ENCODE results near the gene SAAL1.

The SAAL1 gene

DNA sequence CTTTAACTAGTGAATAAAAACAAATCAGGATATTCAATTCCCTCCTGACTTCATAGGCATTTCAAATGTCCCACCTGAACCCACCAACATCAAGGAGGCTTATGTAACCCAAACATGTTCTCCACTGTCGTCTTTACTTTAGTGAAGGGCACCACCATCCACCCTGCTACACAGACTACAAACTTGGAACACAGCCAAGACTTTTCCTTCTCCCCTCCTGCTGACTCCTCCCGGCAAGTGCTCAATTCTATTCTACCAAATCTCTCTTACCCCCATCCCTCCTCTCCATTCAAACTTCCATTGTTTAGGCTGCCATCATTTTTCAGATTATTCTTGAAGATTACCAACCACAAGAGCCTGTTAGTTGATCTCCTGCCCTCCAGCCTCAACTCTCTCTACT, 24.3 kb downstream of the SAAL1 start:
- no peak for DNase-seq (ENCODE audit: low read depth in 3 of 3)

GRCh38 chr11:18080451-18080850, 25.4 kb downstream of the SAAL1 start:
- no peak for DNase-seq (ENCODE audit: low read depth in 3 of 3)

DNA sequence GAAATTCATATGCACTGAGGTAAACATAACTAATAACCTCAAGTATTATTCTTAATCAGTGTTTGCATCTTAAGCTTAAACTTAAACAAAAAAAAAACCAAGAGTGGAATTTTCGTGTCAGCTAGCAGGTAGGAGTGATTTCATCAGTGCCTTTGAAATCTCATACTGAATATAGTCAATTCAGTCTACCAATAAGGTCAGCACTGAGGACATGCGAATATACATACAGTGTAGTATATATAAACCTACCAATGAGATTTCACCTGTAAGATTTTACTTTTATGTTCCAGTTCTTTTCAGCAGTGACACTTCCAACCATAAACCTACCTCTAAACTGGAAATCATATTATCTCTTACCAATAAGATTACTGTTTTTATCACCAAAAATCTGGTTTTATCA, 27.0 kb downstream of the SAAL1 start:
- DNase-seq (ENCODE audit: low read depth in 3 of 3): no peak

GRCh38 chr11:18075444-18075843, 30.4 kb downstream of the SAAL1 start:
- DNase-seq (ENCODE audit: low read depth in 3 of 3): no peak

- DNase-seq (ENCODE audit: low read depth in 3 of 3): no peak
Measured at GRCh38 chr11:18071098-18071705, 34.7 kb downstream of the SAAL1 start.

DNA sequence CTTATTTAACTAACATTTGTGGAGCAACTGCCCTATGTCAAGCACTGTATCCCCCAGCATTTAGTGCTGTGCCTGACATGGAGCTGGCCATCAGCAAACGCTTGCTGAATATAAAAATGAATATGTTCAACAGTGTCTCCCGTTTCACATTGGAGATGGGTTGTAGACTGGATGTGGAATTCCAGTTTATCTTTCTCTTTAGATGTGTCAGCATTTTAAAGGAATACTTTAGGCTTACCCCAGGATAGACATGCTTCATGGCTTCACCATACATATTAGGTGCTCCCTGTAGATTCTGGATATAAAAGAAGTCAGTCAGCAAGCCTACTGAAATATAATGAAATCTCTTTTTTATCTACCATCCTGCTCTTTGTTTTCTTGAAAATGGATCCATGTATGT, 38.5 kb downstream of the SAAL1 start:
- no peak for DNase-seq (ENCODE audit: low read depth in 3 of 3)

DNA sequence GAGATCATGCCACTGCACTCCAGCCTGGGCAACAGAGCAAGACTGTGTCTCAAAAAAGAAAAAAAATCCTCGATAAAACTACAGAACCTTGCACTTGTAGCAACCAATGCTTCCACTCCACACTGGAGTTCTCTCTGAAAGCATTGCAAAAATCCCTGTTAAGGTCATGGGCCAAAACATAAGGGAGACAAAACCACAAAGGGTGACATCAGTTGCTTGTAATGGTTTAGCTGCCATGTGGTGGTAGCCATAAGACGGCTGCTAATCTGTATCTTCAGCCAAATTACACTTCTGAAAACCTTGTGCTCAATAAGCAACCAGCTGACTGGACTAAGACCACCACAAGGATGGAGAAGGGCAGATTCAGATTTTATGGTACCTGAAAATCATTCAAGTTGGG, 39.3 kb downstream of the SAAL1 start:
- DNase-seq (ENCODE audit: low read depth in 3 of 3): no peak

GRCh38 chr11:18065572-18065971, 40.3 kb downstream of the SAAL1 start:
- no peak for DNase-seq (ENCODE audit: low read depth in 3 of 3)

- DNase-seq (ENCODE audit: low read depth in 3 of 3): no peak
Measured at GRCh38 chr11:18064450-18065054, 41.3 kb downstream of the SAAL1 start.

GRCh38 chr11:18063862-18064434, 41.9 kb downstream of the SAAL1 start:
- no peak for DNase-seq (ENCODE audit: low read depth in 3 of 3)

- no peak for DNase-seq (ENCODE audit: low read depth in 3 of 3)
Measured at GRCh38 chr11:18063125-18063524, 42.8 kb downstream of the SAAL1 start.

- no peak for DNase-seq (ENCODE audit: low read depth in 3 of 3)
Measured at GRCh38 chr11:18061351-18061750, 44.5 kb downstream of the SAAL1 start.

DNA sequence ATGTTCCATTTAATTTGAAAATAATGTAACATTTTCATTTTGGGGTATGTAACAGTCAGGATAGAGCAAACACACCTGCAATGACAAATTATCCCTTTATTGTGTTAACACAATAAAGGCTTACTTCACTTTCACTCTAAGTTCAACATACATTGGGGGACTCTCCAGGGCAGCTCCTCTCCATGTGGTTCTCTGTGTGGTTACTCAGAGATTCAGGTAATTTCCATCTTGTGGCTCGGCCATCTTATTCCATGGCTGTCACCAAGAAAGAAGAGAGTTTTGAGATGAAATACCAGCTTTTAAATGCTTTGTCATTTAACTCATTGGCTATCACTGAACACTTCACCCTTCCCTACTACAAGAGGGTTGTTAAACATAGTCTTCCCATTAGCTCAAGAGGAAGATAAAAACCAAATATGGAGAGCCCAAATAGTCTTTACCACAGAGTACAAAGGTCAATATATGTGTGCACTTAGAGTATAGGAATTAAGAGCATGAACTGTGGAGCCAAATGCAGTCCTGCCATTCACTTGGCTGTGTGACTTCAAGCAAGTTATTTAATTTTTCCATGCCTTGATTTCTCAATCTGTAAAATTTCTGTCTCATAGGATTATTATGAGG, 49.2 kb downstream of the SAAL1 start:
- DNase-seq (ENCODE audit: low read depth in 3 of 3): no peak

GRCh38 chr11:18054511-18055103, 51.3 kb downstream of the SAAL1 start:
- no peak for DNase-seq (ENCODE audit: low read depth in 3 of 3)

DNA sequence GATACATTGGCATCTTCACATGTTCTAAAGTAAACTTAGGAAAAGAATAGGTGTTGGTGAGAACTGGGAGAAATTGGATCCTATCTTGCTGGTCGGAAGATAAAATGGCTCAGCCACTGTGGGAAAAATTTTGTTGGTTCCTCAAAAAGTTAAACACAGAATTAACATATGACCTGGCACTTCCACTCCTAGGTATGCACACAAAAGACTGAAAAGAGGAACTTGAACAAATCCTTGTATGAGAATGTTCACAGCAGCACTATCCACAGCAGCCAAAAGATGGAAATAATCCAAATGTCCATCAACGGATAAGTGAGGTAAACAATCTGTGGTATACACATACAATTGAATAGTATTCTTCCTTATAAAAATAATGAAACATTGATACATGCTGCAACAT, 55.0 kb downstream of the SAAL1 start:
- DNase-seq (ENCODE audit: low read depth in 3 of 3): no peak

DNA sequence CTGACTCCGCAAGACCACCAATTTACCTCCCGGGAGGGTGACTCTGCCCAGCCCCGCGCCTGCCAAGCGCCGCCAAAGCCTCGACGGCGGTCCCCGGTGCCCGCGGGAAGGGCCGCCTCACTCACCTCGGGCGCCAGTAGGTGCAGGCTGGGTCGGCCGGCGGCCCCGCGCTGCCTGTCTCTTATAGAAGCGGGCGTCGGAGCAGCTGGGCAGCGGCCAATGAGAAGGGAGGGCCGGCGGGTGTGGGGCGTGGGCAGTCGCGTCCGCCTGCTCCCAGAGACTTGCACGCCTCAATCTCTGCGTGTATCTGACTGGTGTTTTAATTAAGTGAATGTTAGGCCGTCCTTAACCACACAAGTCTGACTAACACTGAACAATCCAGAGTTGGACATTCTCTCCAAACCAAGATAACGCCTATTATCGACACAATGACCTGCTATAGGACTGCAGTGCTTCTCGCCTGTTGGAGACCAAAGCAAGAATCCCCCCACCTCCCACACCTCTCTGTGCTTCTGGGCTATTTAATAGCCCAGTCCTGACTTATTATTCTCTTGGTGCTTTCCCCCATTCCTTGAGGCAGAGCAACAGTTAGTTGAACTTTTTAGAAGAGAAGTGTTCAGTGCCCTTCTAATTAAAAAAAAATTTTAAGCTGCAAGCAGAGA, 59.6 kb downstream of the SAAL1 start, which contains the start of gene TPH1:
TPH1 (minus strand) TSS at position 154 of the 662 bp plus-strand sequence. CDS start 5,507 bp downstream, outside the sequence.
- DNase-seq (ENCODE audit: low read depth in 3 of 3): no peak

DNA sequence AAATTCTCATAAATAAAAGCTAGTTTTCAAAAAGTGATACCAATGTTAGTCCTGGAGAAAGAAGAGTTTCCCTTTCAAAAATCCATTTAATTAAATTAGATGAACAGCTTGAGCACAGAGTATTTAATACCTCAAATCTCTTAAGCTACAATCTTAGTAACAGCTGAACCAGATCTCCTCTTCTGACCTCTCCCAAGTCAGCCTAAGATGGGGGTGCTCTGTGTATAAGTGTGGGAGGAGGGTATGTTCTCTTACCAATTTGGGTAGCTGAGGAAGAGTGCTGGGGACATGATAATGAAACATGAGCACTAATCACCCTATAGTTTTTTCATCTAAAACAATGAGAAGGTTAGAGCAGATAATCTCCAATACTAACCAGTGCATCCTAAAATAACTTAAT, 69.4 kb downstream of the SAAL1 start:
- no peak for DNase-seq (ENCODE audit: low read depth in 3 of 3)
